HG03354 (cell line): ENCODE results near the gene OBSCN.

Experiments used
- ATAC-seq: cut with Tn5 transposase; IDR thresholded peaks from one replicate; pipeline ENCODE4 v1.9.1; 2021; ENCODE audit warnings: mild to moderate bottlenecking; ENCODE audit not compliant: unreplicated experiment, poor library complexity, severe bottlenecking

OBSCN gene

GRCh38 chr1:228358764-228359612 lies 151.1 kb downstream of the OBSCN start:
- ATAC-seq: no peak

GRCh38 chr1:228359613-228360532 lies 152.0 kb downstream of the OBSCN start:
- ATAC-seq: no peak

GRCh38 chr1:228360533-228361313 lies 152.9 kb downstream of the OBSCN start:
- no peak for ATAC-seq

- ATAC-seq: no peak
These were observed 153.7 kb downstream of the OBSCN start for GRCh38 chr1:228361314-228362140.

- ATAC-seq: no peak
These were observed 154.5 kb downstream of the OBSCN start for GRCh38 chr1:228362141-228362883.

GRCh38 chr1:228362884-228363450 lies 155.1 kb downstream of the OBSCN start:
- ATAC-seq: no peak

- ATAC-seq: no peak
These were observed 155.8 kb downstream of the OBSCN start for GRCh38 chr1:228363686-228364067.

GRCh38 chr1:228364068-228364705 lies 156.3 kb downstream of the OBSCN start:
- no peak for ATAC-seq

GRCh38 chr1:228364706-228365213 lies 156.9 kb downstream of the OBSCN start:
- no peak for ATAC-seq

- ATAC-seq: no peak
These were observed 157.6 kb downstream of the OBSCN start for GRCh38 chr1:228365271-228366061.

GRCh38 chr1:228366062-228366865 lies 158.4 kb downstream of the OBSCN start:
- ATAC-seq: no peak

GRCh38 chr1:228366866-228367741 lies 159.3 kb downstream of the OBSCN start:
- ATAC-seq: no peak

GRCh38 chr1:228367798-228368791 lies 160.3 kb downstream of the OBSCN start:
- ATAC-seq: no peak
